Activated T-cell treated with anti-CD3 and anti-CD28 coated beads for 48 hours (primary cell): Measurements from ENCODE around the gene ROBO2.

Experiments
- DNase-seq: peaks from one replicate; pipeline ENCODE4 v3.0.0-alpha.2; 2020; ENCODE audit warnings: low read depth

The ROBO2 gene

DNA sequence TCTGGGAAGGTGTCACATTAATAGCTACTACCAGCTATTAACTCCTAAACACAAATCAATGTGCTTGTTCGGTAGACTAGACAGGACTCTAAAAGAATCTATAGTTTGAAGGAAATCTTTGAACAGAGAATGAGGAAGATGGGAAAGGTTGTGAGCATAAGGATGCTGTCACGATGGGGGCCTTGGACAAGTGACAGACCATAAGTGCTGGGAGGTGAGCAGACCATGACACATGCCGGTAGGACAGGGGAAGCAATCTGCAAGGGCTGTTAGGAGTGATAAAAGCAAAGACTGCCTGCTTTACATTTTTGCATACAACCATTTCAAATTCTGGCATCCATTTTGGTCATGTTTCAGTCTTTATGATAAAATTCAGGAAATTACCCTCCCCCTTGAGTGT is 645.8 kb downstream of the ROBO2 start:
- no peak for DNase-seq

DNA sequence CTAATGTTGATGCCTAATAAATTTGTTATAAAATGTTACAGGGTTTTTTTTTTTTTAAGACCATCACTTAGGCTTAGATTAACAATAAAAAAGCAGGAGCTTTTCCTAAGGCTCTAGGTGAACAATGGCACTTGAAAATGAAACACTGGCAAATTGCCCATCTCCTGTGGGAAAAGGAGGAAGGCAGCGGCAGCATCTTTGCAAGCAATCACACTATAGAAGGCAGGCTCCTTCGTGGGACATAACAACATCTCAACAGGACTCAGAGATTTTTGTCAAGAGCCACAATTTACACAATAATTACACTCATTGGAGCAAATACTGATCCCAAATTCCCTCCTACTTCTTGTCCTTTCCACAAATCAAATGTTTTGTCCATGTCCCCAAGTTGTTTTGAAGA is 646.7 kb downstream of the ROBO2 start:
- no peak for DNase-seq

DNA sequence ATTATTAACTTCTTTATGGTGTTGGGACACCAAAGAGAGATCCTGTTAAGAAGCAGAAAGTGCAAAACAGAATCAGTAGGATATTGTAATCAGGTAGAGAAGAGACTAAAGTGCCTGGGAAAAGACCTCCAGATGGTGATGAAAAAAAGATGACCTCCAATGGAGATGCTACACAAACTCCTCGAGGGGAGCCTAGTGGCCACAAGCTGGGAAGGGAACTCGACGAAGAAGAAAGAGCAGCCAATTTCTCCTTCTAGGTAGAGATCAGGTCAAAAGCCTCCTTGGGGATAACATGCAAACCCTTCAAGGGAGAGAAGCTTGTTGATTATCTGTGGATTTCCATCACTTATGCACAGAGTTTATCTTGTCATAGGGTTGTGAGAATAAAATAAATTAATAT is 647.6 kb downstream of the ROBO2 start:
- DNase-seq = no peak

DNA sequence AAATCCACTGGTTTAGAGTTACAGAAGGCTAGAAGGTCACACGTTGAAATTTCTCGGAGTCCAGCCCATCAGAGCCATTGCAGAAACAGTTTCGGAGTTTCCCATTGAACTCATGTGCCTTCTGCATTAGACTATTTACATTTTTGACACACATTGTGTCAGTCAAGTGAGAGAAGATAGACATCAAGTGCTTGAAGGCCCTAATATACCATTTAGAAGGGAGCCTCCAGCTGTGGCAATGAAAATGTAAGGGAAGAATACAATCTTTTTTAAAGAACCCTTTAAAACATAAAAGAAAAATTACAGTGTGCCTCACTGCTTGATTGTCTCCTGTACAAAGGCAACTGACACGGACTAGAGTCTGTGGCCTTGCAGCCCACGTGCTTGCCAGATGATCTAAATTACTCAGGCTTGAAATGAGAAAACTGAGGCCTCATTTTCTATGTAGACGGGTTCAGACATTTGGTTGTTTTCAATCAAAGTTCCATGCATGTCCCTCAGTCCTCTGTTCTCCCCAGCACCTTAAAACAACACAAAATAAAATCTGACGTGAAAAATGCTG is 650.5 kb downstream of the ROBO2 start:
- no peak for DNase-seq

DNA sequence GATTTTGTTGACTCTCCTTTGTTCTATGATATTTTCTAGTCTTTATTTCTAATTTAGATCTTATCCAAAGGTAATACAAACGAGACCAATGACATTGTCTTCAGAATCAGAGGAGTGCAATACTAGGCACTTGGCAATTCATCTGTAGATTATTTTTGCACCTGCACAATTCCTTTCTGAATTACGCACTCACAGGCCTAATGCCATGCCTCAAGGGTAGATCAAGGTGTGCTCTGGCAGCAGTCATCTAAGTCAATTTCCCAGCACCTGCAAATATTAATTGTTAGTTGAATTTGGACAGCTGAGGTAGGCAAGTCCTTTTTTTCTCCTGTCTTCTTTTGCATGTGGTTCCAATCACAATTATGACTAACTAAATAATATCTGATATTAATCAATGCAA is 653.2 kb downstream of the ROBO2 start:
- DNase-seq = no peak

DNA sequence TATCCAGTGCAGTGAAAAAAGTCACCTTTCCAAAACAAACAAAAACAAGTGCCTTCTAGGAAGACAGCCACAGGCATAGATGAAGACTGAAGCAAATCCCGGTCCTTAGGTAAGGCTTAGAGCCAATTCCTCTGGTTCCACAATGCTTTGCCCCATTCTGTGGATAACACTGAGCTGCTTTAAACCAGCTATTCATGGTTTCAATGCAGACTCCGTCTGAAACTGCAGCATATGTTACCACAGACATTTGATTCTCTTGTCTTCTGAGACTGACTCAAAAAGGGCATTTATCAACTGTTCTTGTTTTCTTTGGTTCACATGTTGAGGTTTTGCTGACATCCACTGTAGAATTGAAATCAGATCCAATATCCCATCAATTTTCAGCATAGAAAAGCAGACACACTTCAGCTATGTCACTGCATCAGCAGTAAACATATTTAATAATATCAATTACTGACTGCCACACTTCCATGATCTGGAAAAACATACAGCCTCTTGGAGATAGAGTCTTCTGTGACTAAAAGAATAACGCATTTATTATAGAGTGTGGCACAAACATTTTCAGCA is 659.3 kb downstream of the ROBO2 start:
- no peak for DNase-seq
